Glutamatergic neuron (in vitro differentiated cells): ENCODE results near the gene ZNF12. TPM values are rescaled to one million over a fixed set of nuclear protein-coding genes. Genes with fewer than 3 reads are reported as not detected.
"Not testable (repeated sequence)": the region's sequence is repeated elsewhere in the genome, so short reads cannot be mapped to it uniquely, and the experiment has no call there.

ENCODE experiments used
- DNase-seq: peaks from one replicate; pipeline ENCODE4 v3.0.0; 2022
- H3K27ac Mint-ChIP-seq: one replicate; pipeline ENCODE4 v1.8.0; 2020; ENCODE audit warnings: mild to moderate bottlenecking, mixed read lengths, inconsistent platforms; ENCODE audit not compliant: unreplicated experiment
- H3K27me3 Mint-ChIP-seq: one replicate; pipeline ENCODE4 v1.8.0; 2020; ENCODE audit warnings: mild to moderate bottlenecking, moderate library complexity, mixed read lengths, inconsistent platforms; ENCODE audit not compliant: unreplicated experiment
- H3K36me3 Mint-ChIP-seq: one replicate; pipeline ENCODE4 v1.8.0; 2020; ENCODE audit warnings: mild to moderate bottlenecking, mixed read lengths, inconsistent platforms; ENCODE audit not compliant: unreplicated experiment
- H3K4me1 Mint-ChIP-seq: one replicate; pipeline ENCODE4 v1.8.0; 2020; ENCODE audit warnings: mild to moderate bottlenecking, low read depth, mixed read lengths, inconsistent platforms; ENCODE audit not compliant: unreplicated experiment
- H3K4me3 Mint-ChIP-seq: one replicate; pipeline ENCODE4 v1.8.0; 2020; ENCODE audit warnings: mild to moderate bottlenecking, mixed read lengths, inconsistent platforms; ENCODE audit not compliant: unreplicated experiment
- H3K9me3 Mint-ChIP-seq: one replicate; pipeline ENCODE4 v1.8.0; 2020; ENCODE audit warnings: mild to moderate bottlenecking, moderate library complexity, mixed read lengths, inconsistent platforms; ENCODE audit not compliant: unreplicated experiment
- CTCF ChIP-seq: fragments of 200-600 bp; sonication (generic); IDR thresholded peaks from one replicate; pipeline ENCODE4 v1.5.0; 2021; ENCODE audit not compliant: partially characterized antibody, unreplicated experiment
- total RNA-seq: library from RNA; stranded (reverse); fragmentation: NEBNext Ultra II Directional; extraction: Animal tissue kit (Norgen Biotek cat#: 25700); gene quantifications from one replicate; pipeline ENCODE4 v1.2.1, GENCODE V29; 2021; ENCODE audit not compliant: unreplicated experiment

Gene ZNF12
- total RNA-seq, 1 donor from 2014 or later: 19.6 TPM

- Mint-ChIP-seq H3K36me3 (no peaks in the 10 kb centered on the region), H3K27me3 (peaks cover 4% of the 10 kb centered on the region), H3K27ac (peak overlapping the region; percentile 44), H3K4me1 (no peaks in the 10 kb centered on the region), H3K9me3 (peaks cover 2% of the 10 kb centered on the region), H3K4me3 (peak overlapping the region; percentile 30)
- DNase-seq: no peak
- no peak for TF ChIP-seq CTCF
These were observed 11.4 kb upstream of the ZNF12 start for GRCh38 chr7:6718124-6718523.

GRCh38 chr7:6715898-6716297 lies 9.2 kb upstream of the ZNF12 start:
- not testable (repeated sequence) for H3K27ac Mint-ChIP-seq, H3K4me3 Mint-ChIP-seq, H3K9me3 Mint-ChIP-seq, H3K27me3 Mint-ChIP-seq, H3K36me3 Mint-ChIP-seq, H3K4me1 Mint-ChIP-seq, DNase-seq

GRCh38 chr7:6714360-6714759 lies 7.6 kb upstream of the ZNF12 start:
- no peak for DNase-seq
- no peaks in the 10 kb centered on the region for H3K9me3 Mint-ChIP-seq
- TF ChIP-seq CTCF: no peak
- no peaks in the 10 kb centered on the region for H3K36me3 Mint-ChIP-seq
- H3K27ac Mint-ChIP-seq: no peak overlapping the region
- peaks cover 4% of the 10 kb centered on the region for H3K27me3 Mint-ChIP-seq
- no peaks in the 10 kb centered on the region for H3K4me1 Mint-ChIP-seq
- no peak overlapping the region for H3K4me3 Mint-ChIP-seq

- peaks cover 3% of the 10 kb centered on the region for H3K9me3 Mint-ChIP-seq
- peaks cover 6% of the 10 kb centered on the region for H3K4me1 Mint-ChIP-seq
- peaks cover 8% of the 10 kb centered on the region for H3K36me3 Mint-ChIP-seq
- no peak overlapping the region for H3K4me3 Mint-ChIP-seq
- no peak overlapping the region for H3K27ac Mint-ChIP-seq
- peaks cover 8% of the 10 kb centered on the region for H3K27me3 Mint-ChIP-seq
- no peak for DNase-seq
- no peak for TF ChIP-seq CTCF
These were observed 3.1 kb upstream of the ZNF12 start for GRCh38 chr7:6709808-6710207.

- Mint-ChIP-seq H3K4me1 (peaks cover 7% of the 10 kb centered on the region), H3K27ac (no peak overlapping the region), H3K27me3 (peaks cover 8% of the 10 kb centered on the region), H3K36me3 (peaks cover 15% of the 10 kb centered on the region), H3K4me3 (no peak overlapping the region), H3K9me3 (peaks cover 6% of the 10 kb centered on the region)
- no peak for TF ChIP-seq CTCF
- DNase-seq: no peak
These were observed 1.6 kb upstream of the ZNF12 start for GRCh38 chr7:6708304-6708703.
